ENCODE results near the gene COL4A2.

The COL4A2 gene

DNA sequence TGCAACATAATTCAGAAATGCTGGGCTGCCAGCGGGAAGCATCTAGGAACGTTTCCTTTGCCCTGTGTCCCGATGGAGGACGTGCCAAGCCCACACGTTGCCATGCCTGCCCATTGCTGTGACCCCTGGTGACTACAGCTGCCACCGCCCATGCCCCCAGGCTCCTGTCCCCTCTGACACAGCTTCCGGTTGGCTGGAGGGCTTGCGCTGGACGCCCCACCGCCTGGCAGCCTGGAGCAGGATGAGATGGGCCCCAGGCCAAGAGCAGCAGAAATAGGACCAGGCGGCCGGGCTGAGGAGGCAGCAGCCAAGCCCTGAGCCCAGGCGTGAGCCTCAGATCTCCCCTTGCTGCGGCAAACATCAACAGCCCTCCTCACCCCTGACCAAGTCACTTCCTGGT, 125.9 kb downstream of the COL4A2 start:
- Histone ChIP-seq H3K4me1 (ENCODE audit: control insufficient read depth in 1 of 2, insufficient read depth in 2 of 2, low read length in 2 of 2) (no peaks in the 10 kb centered on the region), H3K27ac (ENCODE audit: low read depth, low read length) (no peak overlapping the region), H3K9ac (ENCODE audit: low read depth in 1 of 2, low read length in 2 of 2) (no peak overlapping the region), H3K36me3 (ENCODE audit: control insufficient read depth in 1 of 2, insufficient read depth in 2 of 2, low read length in 2 of 2) (peaks cover 0 to 7% of the 10 kb centered on the region in 2 donors), H3K9me3 (ENCODE audit: control insufficient read depth in 1 of 2, low read length in 2 of 2) (no peaks in the 10 kb centered on the region), H3K27me3 (ENCODE audit: control insufficient read depth in 1 of 2, insufficient read depth in 2 of 2, low read length in 2 of 2) (no peaks in the 10 kb centered on the region), H3K4me3 (ENCODE audit: low read depth in 1 of 2, low read length in 2 of 2) (no peak overlapping the region)

DNA sequence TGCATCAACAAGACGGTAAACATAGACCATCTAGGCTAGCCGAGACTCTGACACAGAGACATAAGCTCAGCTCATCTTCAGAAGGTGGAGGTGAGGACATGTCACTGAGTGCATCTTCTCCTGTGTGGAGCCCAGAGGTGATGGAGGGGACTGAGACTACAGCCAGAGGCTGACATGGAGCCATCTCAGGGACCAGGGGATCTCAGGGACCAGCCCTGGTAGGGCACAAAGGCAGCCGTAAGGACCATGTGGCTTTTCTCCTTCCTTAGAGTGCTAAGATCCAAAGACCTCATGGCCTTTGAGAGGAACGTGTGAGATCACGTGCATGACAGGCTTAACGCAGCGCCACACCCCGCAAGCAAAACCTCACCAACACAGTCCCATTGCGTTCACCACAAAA, 127.5 kb downstream of the COL4A2 start:
- Histone ChIP-seq H3K9me3 (ENCODE audit: control insufficient read depth in 1 of 2, low read length in 2 of 2) (no peaks in the 10 kb centered on the region), H3K4me1 (ENCODE audit: control insufficient read depth in 1 of 2, insufficient read depth in 2 of 2, low read length in 2 of 2) (no peaks in the 10 kb centered on the region), H3K27ac (ENCODE audit: low read depth, low read length) (no peak overlapping the region), H3K27me3 (ENCODE audit: control insufficient read depth in 1 of 2, insufficient read depth in 2 of 2, low read length in 2 of 2) (no peaks in the 10 kb centered on the region), H3K4me3 (ENCODE audit: low read depth in 1 of 2, low read length in 2 of 2) (no peak overlapping the region), H3K9ac (ENCODE audit: low read depth in 1 of 2, low read length in 2 of 2) (no peak overlapping the region), H3K36me3 (ENCODE audit: control insufficient read depth in 1 of 2, insufficient read depth in 2 of 2, low read length in 2 of 2) (peaks cover 0 to 9% of the 10 kb centered on the region in 2 donors)

DNA sequence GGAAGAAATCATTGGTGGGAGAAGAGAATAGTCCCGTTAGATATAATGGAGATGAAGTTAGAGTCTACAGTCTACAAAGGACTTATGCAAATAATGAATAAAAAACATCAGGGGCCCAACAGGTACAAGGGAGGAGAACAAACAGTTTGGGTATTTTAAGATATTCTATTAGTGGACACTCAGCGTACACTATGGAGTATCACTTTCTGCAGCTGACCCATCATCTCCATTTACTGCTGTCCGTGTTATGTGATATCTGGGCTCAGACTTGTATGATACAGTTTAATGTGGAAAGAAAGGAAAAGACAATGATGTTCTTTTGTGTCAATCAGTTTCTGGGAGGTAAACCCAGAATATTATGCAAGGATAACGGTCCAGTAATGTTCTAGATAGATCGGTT, 128.2 kb downstream of the COL4A2 start:
- Histone ChIP-seq H3K4me1 (ENCODE audit: control insufficient read depth in 1 of 2, insufficient read depth in 2 of 2, low read length in 2 of 2) (no peaks in the 10 kb centered on the region), H3K36me3 (ENCODE audit: control insufficient read depth in 1 of 2, insufficient read depth in 2 of 2, low read length in 2 of 2) (peaks cover 0 to 9% of the 10 kb centered on the region in 2 donors), H3K27ac (ENCODE audit: low read depth, low read length) (no peak overlapping the region), H3K27me3 (ENCODE audit: control insufficient read depth in 1 of 2, insufficient read depth in 2 of 2, low read length in 2 of 2) (no peaks in the 10 kb centered on the region), H3K9ac (ENCODE audit: low read depth in 1 of 2, low read length in 2 of 2) (no peak overlapping the region), H3K4me3 (ENCODE audit: low read depth in 1 of 2, low read length in 2 of 2) (no peak overlapping the region), H3K9me3 (ENCODE audit: control insufficient read depth in 1 of 2, low read length in 2 of 2) (no peaks in the 10 kb centered on the region)

DNA sequence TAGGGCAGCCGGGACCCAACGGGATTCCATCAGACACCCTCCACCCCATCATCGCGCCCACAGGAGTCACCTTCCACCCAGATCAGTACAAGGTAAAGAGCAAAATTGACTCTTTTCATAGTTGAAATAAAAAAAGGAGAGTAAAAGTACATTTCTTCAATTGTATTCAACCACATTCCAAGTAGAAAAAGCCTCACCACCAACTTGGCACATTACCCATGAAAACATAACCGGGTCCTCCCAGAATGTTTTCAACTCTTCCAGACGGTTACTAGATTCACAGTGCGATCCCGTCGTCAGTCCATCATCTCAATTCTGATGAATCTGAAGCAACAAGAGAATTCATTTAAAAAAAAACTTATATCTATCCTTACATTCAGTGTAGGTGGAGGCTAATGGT, 129.2 kb downstream of the COL4A2 start:
- no peak overlapping the region for H3K9ac ChIP-seq (ENCODE audit: low read depth in 1 of 2, low read length in 2 of 2)
- H3K27ac ChIP-seq (ENCODE audit: low read depth, low read length) = no peak overlapping the region
- H3K27me3 ChIP-seq (ENCODE audit: control insufficient read depth in 1 of 2, insufficient read depth in 2 of 2, low read length in 2 of 2) = no peaks in the 10 kb centered on the region
- peaks cover 0 to 8% of the 10 kb centered on the region in 2 donors for H3K36me3 ChIP-seq (ENCODE audit: control insufficient read depth in 1 of 2, insufficient read depth in 2 of 2, low read length in 2 of 2)
- H3K4me3 ChIP-seq (ENCODE audit: low read depth in 1 of 2, low read length in 2 of 2) = no peak overlapping the region
- H3K9me3 ChIP-seq (ENCODE audit: control insufficient read depth in 1 of 2, low read length in 2 of 2) = no peaks in the 10 kb centered on the region
- no peaks in the 10 kb centered on the region for H3K4me1 ChIP-seq (ENCODE audit: control insufficient read depth in 1 of 2, insufficient read depth in 2 of 2, low read length in 2 of 2)

DNA sequence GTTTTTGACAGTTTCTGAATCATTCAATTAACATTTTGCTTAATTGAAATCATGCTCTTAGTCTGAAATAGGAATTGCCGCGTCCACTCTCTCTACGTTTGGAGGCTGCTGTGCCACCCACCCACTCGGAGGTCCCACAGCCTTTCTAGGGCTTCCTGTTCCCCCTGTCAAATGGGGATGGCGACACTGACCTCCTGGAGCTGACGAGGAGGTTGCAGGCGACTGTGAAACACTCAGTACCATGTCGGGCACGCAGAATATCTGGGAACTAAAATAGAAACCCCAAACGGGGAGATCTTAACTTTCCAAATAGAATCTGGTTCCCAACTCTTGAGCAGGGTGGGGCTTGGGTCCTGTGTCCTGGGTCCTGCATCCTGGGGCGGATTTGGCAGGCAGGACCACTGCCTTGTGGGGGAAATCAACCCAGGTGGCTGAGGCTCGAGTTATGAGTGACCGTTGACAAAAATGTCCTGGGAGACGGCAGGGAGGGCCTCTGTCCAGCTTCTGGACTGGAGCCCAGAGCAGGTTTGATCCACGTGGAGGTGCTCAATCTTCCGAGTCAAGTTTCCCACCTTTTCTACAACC, 129.8 kb downstream of the COL4A2 start:
- no peak overlapping the region for H3K9ac ChIP-seq (ENCODE audit: low read depth in 1 of 2, low read length in 2 of 2)
- H3K36me3 ChIP-seq (ENCODE audit: control insufficient read depth in 1 of 2, insufficient read depth in 2 of 2, low read length in 2 of 2) = peaks cover 0 to 8% of the 10 kb centered on the region in 2 donors
- H3K27me3 ChIP-seq (ENCODE audit: control insufficient read depth in 1 of 2, insufficient read depth in 2 of 2, low read length in 2 of 2) = no peaks in the 10 kb centered on the region
- H3K9me3 ChIP-seq (ENCODE audit: control insufficient read depth in 1 of 2, low read length in 2 of 2) = no peaks in the 10 kb centered on the region
- no peaks in the 10 kb centered on the region for H3K4me1 ChIP-seq (ENCODE audit: control insufficient read depth in 1 of 2, insufficient read depth in 2 of 2, low read length in 2 of 2)
- H3K27ac ChIP-seq (ENCODE audit: low read depth, low read length) = no peak overlapping the region
- H3K4me3 ChIP-seq (ENCODE audit: low read depth in 1 of 2, low read length in 2 of 2) = no peak overlapping the region

DNA sequence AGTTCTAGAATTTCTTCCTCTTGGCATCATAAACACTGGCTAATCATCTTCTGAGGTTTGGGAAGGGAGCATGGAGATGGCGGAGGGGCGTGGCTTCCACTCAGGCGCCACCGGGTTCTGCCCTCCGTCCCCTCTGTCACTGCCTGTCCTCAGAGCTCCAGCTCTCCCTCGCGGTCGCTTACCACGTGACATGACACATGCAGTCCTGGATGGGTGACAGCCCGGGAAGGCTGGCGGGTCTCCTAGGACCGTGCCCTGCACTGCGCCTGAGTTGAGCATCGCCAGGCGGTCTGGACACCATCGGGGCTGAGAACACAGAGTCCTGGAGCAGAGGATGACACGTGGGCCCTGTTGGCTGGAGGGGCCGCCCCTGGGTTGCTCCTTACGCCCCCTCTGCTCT, 131.1 kb downstream of the COL4A2 start:
- Histone ChIP-seq H3K4me1 (ENCODE audit: control insufficient read depth in 1 of 2, insufficient read depth in 2 of 2, low read length in 2 of 2) (peaks cover 0 to 2% of the 10 kb centered on the region in 2 donors), H3K36me3 (ENCODE audit: control insufficient read depth in 1 of 2, insufficient read depth in 2 of 2, low read length in 2 of 2) (peaks cover 0 to 8% of the 10 kb centered on the region in 2 donors), H3K9ac (ENCODE audit: low read depth in 1 of 2, low read length in 2 of 2) (no peak overlapping the region), H3K4me3 (ENCODE audit: low read depth in 1 of 2, low read length in 2 of 2) (no peak overlapping the region), H3K9me3 (ENCODE audit: control insufficient read depth in 1 of 2, low read length in 2 of 2) (no peaks in the 10 kb centered on the region), H3K27ac (ENCODE audit: low read depth, low read length) (no peak overlapping the region), H3K27me3 (ENCODE audit: control insufficient read depth in 1 of 2, insufficient read depth in 2 of 2, low read length in 2 of 2) (no peaks in the 10 kb centered on the region)

DNA sequence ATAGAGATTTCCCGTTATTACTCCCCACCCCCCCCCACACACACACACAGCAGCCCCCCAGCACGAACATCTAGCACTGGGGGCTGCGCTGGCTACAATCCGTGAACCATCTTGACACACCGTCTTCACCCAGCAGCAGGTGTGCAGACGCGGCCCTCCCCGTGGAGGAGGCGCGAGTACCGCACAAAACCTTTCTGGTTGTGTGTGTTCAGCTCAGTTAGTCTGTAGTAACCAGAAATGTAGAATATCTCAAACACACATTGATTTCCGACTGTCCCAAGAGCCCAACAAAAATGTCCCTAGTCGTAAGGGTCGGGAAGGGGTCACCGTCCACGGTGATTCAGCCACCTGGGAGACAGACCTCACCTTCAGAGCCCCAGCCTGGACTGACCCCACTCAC, 131.7 kb downstream of the COL4A2 start:
- H3K4me3 ChIP-seq (ENCODE audit: low read depth in 1 of 2, low read length in 2 of 2) = no peak overlapping the region
- H3K27ac ChIP-seq (ENCODE audit: low read depth, low read length) = no peak overlapping the region
- no peak overlapping the region for H3K9ac ChIP-seq (ENCODE audit: low read depth in 1 of 2, low read length in 2 of 2)
- H3K9me3 ChIP-seq (ENCODE audit: control insufficient read depth in 1 of 2, low read length in 2 of 2) = no peaks in the 10 kb centered on the region
- no peaks in the 10 kb centered on the region for H3K27me3 ChIP-seq (ENCODE audit: control insufficient read depth in 1 of 2, insufficient read depth in 2 of 2, low read length in 2 of 2)
- peaks cover 0 to 8% of the 10 kb centered on the region in 2 donors for H3K36me3 ChIP-seq (ENCODE audit: control insufficient read depth in 1 of 2, insufficient read depth in 2 of 2, low read length in 2 of 2)
- H3K4me1 ChIP-seq (ENCODE audit: control insufficient read depth in 1 of 2, insufficient read depth in 2 of 2, low read length in 2 of 2) = peaks cover 0 to 6% of the 10 kb centered on the region in 2 donors

DNA sequence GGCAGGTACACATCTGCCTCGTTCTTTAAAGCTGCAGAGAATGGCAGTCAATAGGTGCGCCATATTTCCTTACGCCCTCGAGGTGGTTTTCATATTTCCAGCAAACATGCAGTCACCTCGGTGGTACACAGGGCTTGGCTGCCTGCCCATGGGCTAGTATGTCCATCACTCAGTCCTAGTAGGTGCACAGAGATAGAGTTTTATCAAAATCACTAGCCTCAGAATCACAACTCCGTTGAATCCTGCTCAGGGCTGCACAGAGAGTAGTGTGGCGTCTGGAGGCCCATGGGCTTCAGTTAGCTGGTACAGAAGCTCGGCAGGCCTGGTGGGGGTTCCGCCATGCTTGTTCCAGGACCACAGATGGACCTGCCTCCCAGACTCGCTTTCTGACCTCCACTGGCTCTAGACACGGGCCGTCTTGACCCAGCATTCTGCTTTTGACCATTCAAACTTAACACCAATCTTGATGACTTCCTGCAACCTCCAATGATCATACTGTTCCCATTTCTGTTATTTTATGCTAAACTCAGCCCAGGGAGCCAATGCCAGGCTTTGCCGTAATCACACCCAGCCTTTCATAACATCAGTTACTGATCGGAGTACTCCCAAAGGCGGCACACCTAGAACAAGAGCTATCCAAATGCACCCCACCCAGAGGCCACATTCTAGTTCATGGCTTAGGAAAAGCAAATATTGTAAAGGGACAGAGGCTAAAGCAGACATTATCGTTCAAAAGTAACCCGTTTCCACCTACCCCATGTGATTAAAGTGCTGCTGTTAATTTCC, 134.1 kb downstream of the COL4A2 start:
- peaks cover 0 to 8% of the 10 kb centered on the region in 2 donors for H3K36me3 ChIP-seq (ENCODE audit: control insufficient read depth in 1 of 2, insufficient read depth in 2 of 2, low read length in 2 of 2)

DNA sequence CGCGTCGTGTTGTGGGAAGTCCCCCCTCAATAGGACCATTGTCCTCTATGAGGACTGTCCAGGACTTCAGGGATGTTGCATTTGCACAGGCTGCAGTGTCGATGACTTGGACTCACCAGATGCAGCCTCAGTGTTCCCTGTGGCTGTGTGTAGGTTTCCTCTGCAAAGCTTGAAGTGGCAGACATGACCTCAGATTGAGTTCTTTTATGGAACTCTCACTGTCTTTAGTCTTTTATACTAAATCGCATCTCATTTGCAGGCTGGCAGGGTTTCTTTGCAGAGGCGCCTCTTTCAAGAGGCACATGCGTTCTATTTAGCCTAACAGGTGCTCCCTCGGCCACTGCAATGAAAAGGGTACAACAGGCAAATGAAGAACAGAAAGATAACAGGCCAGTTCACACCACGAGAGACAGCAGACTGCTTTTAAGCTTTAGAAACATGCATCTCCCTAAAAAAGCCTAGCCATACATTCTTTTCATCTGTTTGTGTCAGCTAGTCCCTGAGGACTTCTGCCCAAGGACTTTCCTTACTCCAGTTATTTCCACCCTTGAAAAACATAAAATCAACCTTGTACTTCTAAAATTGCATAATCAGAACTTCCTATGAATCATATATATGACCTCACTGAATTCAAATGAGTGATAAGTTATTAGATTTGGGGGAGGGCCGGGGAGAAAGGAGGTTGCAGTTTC, 136.0 kb downstream of the COL4A2 start:
- H3K27ac ChIP-seq (ENCODE audit: low read depth, low read length) = no peak overlapping the region
- H3K36me3 ChIP-seq (ENCODE audit: control insufficient read depth in 1 of 2, insufficient read depth in 2 of 2, low read length in 2 of 2) = peaks cover 0 to 5% of the 10 kb centered on the region in 2 donors

More for the DNA sequence above, 134.1 kb downstream of the COL4A2 start:
- Histone ChIP-seq H3K27me3 (ENCODE audit: control insufficient read depth in 1 of 2, insufficient read depth in 2 of 2, low read length in 2 of 2) (no peaks in the 10 kb centered on the region), H3K27ac (ENCODE audit: low read depth, low read length) (no peak overlapping the region), H3K9ac (ENCODE audit: low read depth in 1 of 2, low read length in 2 of 2) (no peak overlapping the region), H3K4me3 (ENCODE audit: low read depth in 1 of 2, low read length in 2 of 2) (no peak overlapping the region), H3K4me1 (ENCODE audit: control insufficient read depth in 1 of 2, insufficient read depth in 2 of 2, low read length in 2 of 2) (peaks cover 0 to 6% of the 10 kb centered on the region in 2 donors), H3K9me3 (ENCODE audit: control insufficient read depth in 1 of 2, low read length in 2 of 2) (no peaks in the 10 kb centered on the region)

DNA sequence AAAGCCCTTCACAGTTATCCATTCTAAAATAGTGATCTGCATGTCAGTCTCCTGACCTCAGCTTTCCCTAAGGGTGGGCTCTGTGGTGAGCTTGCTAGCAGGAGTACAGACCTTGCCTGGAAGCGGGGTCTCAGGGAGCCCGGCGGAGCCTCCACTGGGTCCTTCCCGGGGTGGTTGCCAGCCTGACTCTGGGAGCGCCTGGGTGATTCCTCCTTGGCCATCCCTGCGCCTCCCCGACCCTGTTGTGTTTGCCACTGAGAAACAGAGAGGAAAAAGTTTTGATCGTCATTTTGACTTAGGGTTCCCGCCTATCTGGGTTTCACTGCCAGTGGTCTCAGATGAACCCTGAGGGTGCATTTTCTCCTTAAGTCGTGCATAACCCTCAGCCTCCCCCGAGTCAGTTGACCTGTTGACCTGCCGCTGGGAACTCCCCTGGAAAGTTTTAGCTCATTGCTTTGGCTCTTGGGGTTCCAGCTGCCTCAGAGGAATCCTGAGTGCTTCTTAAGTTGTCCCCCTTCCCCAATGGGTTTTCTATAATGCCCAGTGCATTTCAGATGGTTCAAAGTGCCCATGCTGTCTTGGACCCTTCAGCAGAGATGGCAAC, 136.6 kb downstream of the COL4A2 start:
- no peak overlapping the region for H3K27ac ChIP-seq (ENCODE audit: low read depth, low read length)
- no peak overlapping the region for H3K9ac ChIP-seq (ENCODE audit: low read depth in 1 of 2, low read length in 2 of 2)

More for the DNA sequence above, 136.0 kb downstream of the COL4A2 start:
- Histone ChIP-seq H3K4me3 (ENCODE audit: low read depth in 1 of 2, low read length in 2 of 2) (no peak overlapping the region), H3K9me3 (ENCODE audit: control insufficient read depth in 1 of 2, low read length in 2 of 2) (no peaks in the 10 kb centered on the region), H3K4me1 (ENCODE audit: control insufficient read depth in 1 of 2, insufficient read depth in 2 of 2, low read length in 2 of 2) (peaks cover 0 to 6% of the 10 kb centered on the region in 2 donors), H3K27me3 (ENCODE audit: control insufficient read depth in 1 of 2, insufficient read depth in 2 of 2, low read length in 2 of 2) (no peaks in the 10 kb centered on the region), H3K9ac (ENCODE audit: low read depth in 1 of 2, low read length in 2 of 2) (no peak overlapping the region)

More for the DNA sequence above, 136.6 kb downstream of the COL4A2 start:
- Histone ChIP-seq H3K4me3 (ENCODE audit: low read depth in 1 of 2, low read length in 2 of 2) (no peak overlapping the region), H3K9me3 (ENCODE audit: control insufficient read depth in 1 of 2, low read length in 2 of 2) (no peaks in the 10 kb centered on the region), H3K27me3 (ENCODE audit: control insufficient read depth in 1 of 2, insufficient read depth in 2 of 2, low read length in 2 of 2) (no peaks in the 10 kb centered on the region), H3K36me3 (ENCODE audit: control insufficient read depth in 1 of 2, insufficient read depth in 2 of 2, low read length in 2 of 2) (peaks cover 0 to 4% of the 10 kb centered on the region in 2 donors), H3K4me1 (ENCODE audit: control insufficient read depth in 1 of 2, insufficient read depth in 2 of 2, low read length in 2 of 2) (peaks cover 0 to 6% of the 10 kb centered on the region in 2 donors)
